HepG2 (cell line): ENCODE data around the gene VPS54. TPM values are rescaled to one million over a fixed set of nuclear protein-coding genes. Genes with fewer than 3 reads are reported as not detected.
A peak's percentile ranks its signal among the peaks of the same experiment; 100 is the strongest.

Experiments used
- AHDC1 ChIP-seq: sonication (generic); formaldehyde crosslinking; IDR thresholded peaks from 2 replicates; pipeline ENCODE4 v1.5.1; 2020; ENCODE audit warnings: mild to moderate bottlenecking, missing genetic modification reagents, borderline replicate concordance
- ARID2 ChIP-seq: sonication (generic); formaldehyde crosslinking; IDR thresholded peaks from 2 replicates; pipeline ENCODE4 v1.8.1; 2022; ENCODE audit warnings: mild to moderate bottlenecking, missing genetic modification reagents, borderline replicate concordance
- CENPX ChIP-seq: sonication (generic); formaldehyde crosslinking; IDR thresholded peaks from 2 replicates; pipeline ENCODE4 v1.9.0; 2021; ENCODE audit warnings: mild to moderate bottlenecking, missing genetic modification reagents, moderate library complexity
- EEA1 ChIP-seq: sonication (generic); formaldehyde crosslinking; IDR thresholded peaks from 2 replicates; pipeline ENCODE4 v1.5.1; 2020; ENCODE audit warnings: mild to moderate bottlenecking, missing genetic modification reagents, borderline replicate concordance
- HOXA9 ChIP-seq: sonication (generic); formaldehyde crosslinking; IDR thresholded peaks from 2 replicates; pipeline ENCODE4 v1.8.1; 2022; ENCODE audit warnings: missing genetic modification reagents, mild to moderate bottlenecking, moderate library complexity, borderline replicate concordance
- NR3C1 ChIP-seq: sonication (generic); formaldehyde crosslinking; IDR thresholded peaks from 2 replicates; pipeline ENCODE4 v1.4.0; 2020; ENCODE audit warnings: missing genetic modification reagents
- ZBTB7B ChIP-seq: sonication (generic); formaldehyde crosslinking; IDR thresholded peaks from 2 replicates; pipeline ENCODE4 v1.4.0; 2020; ENCODE audit warnings: missing genetic modification reagents
- ZNF274 ChIP-seq: sonication (generic); formaldehyde crosslinking; IDR thresholded peaks from 2 replicates; pipeline ENCODE4 v1.5.1; 2020; ENCODE audit warnings: mild to moderate bottlenecking, missing genetic modification reagents
- ZNF546 ChIP-seq: sonication (generic); formaldehyde crosslinking; conservative IDR thresholded peaks from 2 replicates; pipeline ENCODE4 v1.8.1; 2023; ENCODE audit warnings: mild to moderate bottlenecking, missing genetic modification reagents
- ZNF552 ChIP-seq: sonication (generic); formaldehyde crosslinking; IDR thresholded peaks from 2 replicates; pipeline ENCODE4 v1.9.0; 2022; ENCODE audit warnings: missing genetic modification reagents, mild to moderate bottlenecking, borderline replicate concordance
- ZNF670 ChIP-seq: sonication (generic); formaldehyde crosslinking; IDR thresholded peaks from 2 replicates; pipeline ENCODE4 v1.8.0; 2022; ENCODE audit warnings: mild to moderate bottlenecking, missing genetic modification reagents, borderline replicate concordance
- ZNF724P ChIP-seq: sonication (generic); formaldehyde crosslinking; IDR thresholded peaks from 2 replicates; pipeline ENCODE4 v1.8.0; 2022; ENCODE audit warnings: missing genetic modification reagents, borderline replicate concordance
- ZNF782 ChIP-seq: sonication (generic); formaldehyde crosslinking; IDR thresholded peaks from 2 replicates; pipeline ENCODE4 v1.4.0; 2020; ENCODE audit warnings: missing genetic modification reagents, mild to moderate bottlenecking, borderline replicate concordance
- polyA plus RNA-seq, 8 experiments: library from polyadenylated mRNA; depleted of rRNA in 3 of 8; stranded (reverse) in 7 of 8; unstranded in 1 of 8; fragments of >200 nt; fragmentation: Illumina TruSeq in 4 of 8; extraction: Trizol in 4 of 8; gene quantifications; 2 replicates each; pipeline versions ENCODE4 v1.2.1 to v1.2.3, GENCODE V29; 2011 to 2016; ENCODE audit warnings: low read depth in 4 of 8, missing spikeins in 1 of 8, mixed read lengths in 1 of 8; ENCODE audit not compliant: insufficient read depth in 1 of 8
- total RNA-seq, 5 experiments: library from RNA; depleted of rRNA; stranded (reverse); fragments of >200 nt; fragmentation: Illumina TruSeq; extraction: Trizol; gene quantifications; 2 replicates each; pipeline ENCODE4 v1.2.3, GENCODE V29; 2016; ENCODE audit warnings: low read depth in 1 of 5
- TF ChIP-seq, protein P1 (sequence below): sonication (generic); formaldehyde crosslinking; IDR thresholded peaks from 2 replicates; pipeline ENCODE4 v1.4.0; 2020; ENCODE audit warnings: missing genetic modification reagents, borderline replicate concordance
- TF ChIP-seq, protein P2 (sequence below): sonication (generic); formaldehyde crosslinking; IDR thresholded peaks from 2 replicates; pipeline ENCODE4 v1.5.0; 2020; ENCODE audit warnings: mild to moderate bottlenecking, missing genetic modification reagents, borderline replicate concordance

VPS54 gene
- total and polyA plus RNA-seq, 2 of the 13 experiments (the other 11 are each of a cell fraction or from before 2014, with no cell fraction given): 64.7 to 77.5 TPM

- no peak; the same call in 1 of the 2 replicates for TF ChIP-seq HOXA9 (CRISPR knock-in tag)
- peak; percentile 88; the same call in 1 of the 2 replicates for TF ChIP-seq ZNF670
- TF ChIP-seq AHDC1: no peak; the same call in 1 of the 2 replicates
- TF ChIP-seq ZNF552 (CRISPR knock-in tag): 0 out of 2 replicates have a peak, but pooled peaks have one; percentile 71
- TF ChIP-seq ZNF546 (CRISPR knock-in tag): no peak
- no peak for TF ChIP-seq ZNF274 (CRISPR knock-in tag)
- no peak for TF ChIP-seq ZNF724P
- TF ChIP-seq CENPX: no peak
- TF ChIP-seq, protein P1, sequence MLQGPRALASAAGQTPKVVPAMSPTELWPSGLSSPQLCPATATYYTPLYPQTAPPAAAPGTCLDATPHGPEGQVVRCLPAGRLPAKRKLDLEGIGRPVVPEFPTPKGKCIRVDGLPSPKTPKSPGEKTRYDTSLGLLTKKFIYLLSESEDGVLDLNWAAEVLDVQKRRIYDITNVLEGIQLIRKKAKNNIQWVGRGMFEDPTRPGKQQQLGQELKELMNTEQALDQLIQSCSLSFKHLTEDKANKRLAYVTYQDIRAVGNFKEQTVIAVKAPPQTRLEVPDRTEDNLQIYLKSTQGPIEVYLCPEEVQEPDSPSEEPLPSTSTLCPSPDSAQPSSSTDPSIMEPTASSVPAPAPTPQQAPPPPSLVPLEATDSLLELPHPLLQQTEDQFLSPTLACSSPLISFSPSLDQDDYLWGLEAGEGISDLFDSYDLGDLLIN (CRISPR knock-in tag): no peak
- 0 out of 2 replicates have a peak, but pooled peaks have one; percentile 17 for TF ChIP-seq ARID2
- TF ChIP-seq, protein P2, sequence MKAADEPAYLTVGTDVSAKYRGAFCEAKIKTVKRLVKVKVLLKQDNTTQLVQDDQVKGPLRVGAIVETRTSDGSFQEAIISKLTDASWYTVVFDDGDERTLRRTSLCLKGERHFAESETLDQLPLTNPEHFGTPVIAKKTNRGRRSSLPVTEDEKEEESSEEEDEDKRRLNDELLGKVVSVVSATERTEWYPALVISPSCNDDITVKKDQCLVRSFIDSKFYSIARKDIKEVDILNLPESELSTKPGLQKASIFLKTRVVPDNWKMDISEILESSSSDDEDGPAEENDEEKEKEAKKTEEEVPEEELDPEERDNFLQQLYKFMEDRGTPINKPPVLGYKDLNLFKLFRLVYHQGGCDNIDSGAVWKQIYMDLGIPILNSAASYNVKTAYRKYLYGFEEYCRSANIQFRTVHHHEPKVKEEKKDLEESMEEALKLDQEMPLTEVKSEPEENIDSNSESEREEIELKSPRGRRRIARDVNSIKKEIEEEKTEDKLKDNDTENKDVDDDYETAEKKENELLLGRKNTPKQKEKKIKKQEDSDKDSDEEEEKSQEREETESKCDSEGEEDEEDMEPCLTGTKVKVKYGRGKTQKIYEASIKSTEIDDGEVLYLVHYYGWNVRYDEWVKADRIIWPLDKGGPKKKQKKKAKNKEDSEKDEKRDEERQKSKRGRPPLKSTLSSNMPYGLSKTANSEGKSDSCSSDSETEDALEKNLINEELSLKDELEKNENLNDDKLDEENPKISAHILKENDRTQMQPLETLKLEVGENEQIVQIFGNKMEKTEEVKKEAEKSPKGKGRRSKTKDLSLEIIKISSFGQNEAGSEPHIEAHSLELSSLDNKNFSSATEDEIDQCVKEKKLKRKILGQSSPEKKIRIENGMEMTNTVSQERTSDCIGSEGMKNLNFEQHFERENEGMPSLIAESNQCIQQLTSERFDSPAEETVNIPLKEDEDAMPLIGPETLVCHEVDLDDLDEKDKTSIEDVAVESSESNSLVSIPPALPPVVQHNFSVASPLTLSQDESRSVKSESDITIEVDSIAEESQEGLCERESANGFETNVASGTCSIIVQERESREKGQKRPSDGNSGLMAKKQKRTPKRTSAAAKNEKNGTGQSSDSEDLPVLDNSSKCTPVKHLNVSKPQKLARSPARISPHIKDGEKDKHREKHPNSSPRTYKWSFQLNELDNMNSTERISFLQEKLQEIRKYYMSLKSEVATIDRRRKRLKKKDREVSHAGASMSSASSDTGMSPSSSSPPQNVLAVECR: peak; percentile 62; the same call in 1 of the 2 replicates
- TF ChIP-seq ZBTB7B (CRISPR knock-in tag): 0 out of 2 replicates have a peak, but pooled peaks have one; percentile 60
- TF ChIP-seq NR3C1: no peak
- TF ChIP-seq EEA1 (CRISPR knock-in tag): peak; percentile 76; the same call in 1 of the 2 replicates
- peak; percentile 23; the same call in 1 of the 2 replicates for TF ChIP-seq ZNF782 (CRISPR knock-in tag)
Observed at GRCh38 chr2:64019083-64019974, at the start of gene VPS54 (continued).
